HEK293 (cell line): ENCODE data around the gene PMAIP1.
A peak's percentile ranks its signal among the peaks of the same experiment; 100 is the strongest.

Experiments used
- CTCF ChIA-PET: fragments of 350-600 bp; formaldehyde crosslinking; extraction: SDS; loops from one replicate; lab custom pipeline; 2021; ENCODE audit warnings: antibody characterized with exemption; lab: Yijun Ruan, JAX
- POLR2A ChIA-PET: fragments of 300-600 bp; formaldehyde crosslinking; extraction: SDS; loops from one replicate; lab custom pipeline; 2020; ENCODE audit warnings: antibody characterized with exemption, inconsistent platforms; lab: Yijun Ruan, JAX
- H3K27ac ChIP-seq: fragments of 200-500 bp; sonication (Bioruptor generic); 2 replicates; pipeline ENCODE4 v1.5.1; 2014; ENCODE audit warnings: low read depth, low read length, control low read depth, inconsistent platforms; ENCODE audit errors: extremely low read depth
- H3K36me3 ChIP-seq, 2 experiments: fragments of 200-500 bp in 1 of 2; sonication (Bioruptor generic) in 1 of 2; 1 replicate in 1 of 2; 2 replicates in 1 of 2; pipeline ENCODE4 v1.5.1; 2014 to 2017; ENCODE audit warnings: inconsistent platforms in 2 of 2, low read length in 2 of 2; ENCODE audit not compliant: control insufficient read depth in 2 of 2, insufficient read depth in 1 of 2
- H3K4me1 ChIP-seq: fragments of 200-500 bp; sonication (Bioruptor generic); 2 replicates; pipeline ENCODE4 v1.5.1; 2014; ENCODE audit warnings: mild to moderate bottlenecking, low read length, inconsistent platforms; ENCODE audit not compliant: control insufficient read depth, insufficient read depth
- H3K4me3 ChIP-seq: 2 replicates; pipeline ENCODE4 v1.5.1; 2011; ENCODE audit warnings: low read depth, mild to moderate bottlenecking, control low read depth, low read length, moderate library complexity
- H3K9me3 ChIP-seq: fragments of 200-500 bp; sonication (Bioruptor generic); 2 replicates; pipeline ENCODE4 v1.5.1; 2014; ENCODE audit warnings: low read depth, low read length, inconsistent platforms; ENCODE audit not compliant: control insufficient read depth, insufficient read depth
- GLI2 ChIP-seq: fragments of 450-650 bp; formaldehyde crosslinking; IDR thresholded peaks from 2 replicates; pipeline ENCODE4; 2017; ENCODE audit warnings: missing biosample characterization, missing genetic modification characterization, low read depth, borderline replicate concordance
- GLIS1 ChIP-seq: fragments of 450-650 bp; formaldehyde crosslinking; IDR thresholded peaks from 2 replicates; pipeline ENCODE4 v1.5.1; 2016; ENCODE audit warnings: missing biosample characterization, missing genetic modification characterization
- MZF1 ChIP-seq: fragments of 450-650 bp; formaldehyde crosslinking; IDR thresholded peaks from 2 replicates; pipeline ENCODE4 v1.5.1; 2017; ENCODE audit warnings: missing biosample characterization, missing genetic modification characterization, borderline replicate concordance
- PRDM1 ChIP-seq: fragments of 450-650 bp; formaldehyde crosslinking; IDR thresholded peaks from 2 replicates; pipeline ENCODE4; 2016; ENCODE audit warnings: missing biosample characterization, missing genetic modification characterization
- SETDB1 ChIP-seq: IDR thresholded peaks from one replicate; pipeline ENCODE4 v1.6.1; 2017; ENCODE audit warnings: mild to moderate bottlenecking, low read length, moderate library complexity, mixed read lengths; ENCODE audit not compliant: insufficient read length
- SP3 ChIP-seq: fragments of 450-650 bp; formaldehyde crosslinking; IDR thresholded peaks from 2 replicates; pipeline ENCODE4 v1.5.1; 2016; ENCODE audit warnings: missing biosample characterization, missing genetic modification characterization
- TCF7L2 ChIP-seq: IDR thresholded peaks from 2 replicates; pipeline ENCODE4 v1.6.1; 2011; ENCODE audit warnings: low read depth, mild to moderate bottlenecking, inconsistent platforms, low read length, moderate library complexity, borderline replicate concordance
- ZFHX2 ChIP-seq: fragments of 450-650 bp; formaldehyde crosslinking; conservative IDR thresholded peaks from 2 replicates; pipeline ENCODE4 v1.5.1; 2016; ENCODE audit warnings: missing biosample characterization, missing genetic modification characterization
- ZNF10 ChIP-seq: fragments of 450-650 bp; formaldehyde crosslinking; IDR thresholded peaks from 2 replicates; pipeline ENCODE4 v1.5.1; 2017; ENCODE audit warnings: missing biosample characterization, missing genetic modification characterization
- ZNF121 ChIP-seq: fragments of 450-650 bp; formaldehyde crosslinking; IDR thresholded peaks from 2 replicates; pipeline ENCODE4 v1.5.1; 2016; ENCODE audit warnings: missing biosample characterization, missing genetic modification characterization
- ZNF16 ChIP-seq: fragments of 450-650 bp; formaldehyde crosslinking; IDR thresholded peaks from 2 replicates; pipeline ENCODE4 v1.5.1; 2016; ENCODE audit warnings: low read depth, missing biosample characterization, missing genetic modification characterization
- ZNF19 ChIP-seq: fragments of 450-650 bp; formaldehyde crosslinking; IDR thresholded peaks from 2 replicates; pipeline ENCODE4; 2016; ENCODE audit warnings: missing biosample characterization, missing genetic modification characterization, low read depth
- ZNF223 ChIP-seq: fragments of 450-650 bp; formaldehyde crosslinking; IDR thresholded peaks from 2 replicates; pipeline ENCODE4 v1.5.1; 2016; ENCODE audit warnings: missing biosample characterization, missing genetic modification characterization
- ZNF335 ChIP-seq: fragments of 450-650 bp; formaldehyde crosslinking; conservative IDR thresholded peaks from 2 replicates; pipeline ENCODE4 v1.5.1; 2016; ENCODE audit warnings: missing biosample characterization, missing genetic modification characterization
- ZNF350 ChIP-seq: fragments of 450-650 bp; formaldehyde crosslinking; IDR thresholded peaks from 2 replicates; pipeline ENCODE4 v1.5.0; 2017; ENCODE audit warnings: missing biosample characterization, mild to moderate bottlenecking, missing genetic modification characterization
- ZNF585B ChIP-seq: fragments of 450-650 bp; formaldehyde crosslinking; IDR thresholded peaks from 2 replicates; pipeline ENCODE4 v1.5.1; 2016; ENCODE audit warnings: missing biosample characterization, missing genetic modification characterization
- ZNF596 ChIP-seq: fragments of 450-650 bp; IDR thresholded peaks from 2 replicates; pipeline ENCODE4 v1.5.0; 2018; ENCODE audit warnings: missing biosample characterization, mild to moderate bottlenecking, missing genetic modification characterization, moderate library complexity
- ZNF624 ChIP-seq: fragments of 450-650 bp; formaldehyde crosslinking; IDR thresholded peaks from 2 replicates; pipeline ENCODE4 v1.5.1; 2017; ENCODE audit warnings: missing biosample characterization, missing genetic modification characterization
- ZNF626 ChIP-seq: fragments of 450-650 bp; sonication (Bioruptor Pico); formaldehyde crosslinking; IDR thresholded peaks from 2 replicates; pipeline ENCODE4 v1.5.1; 2018; ENCODE audit warnings: missing biosample characterization, missing genetic modification characterization, inconsistent platforms
- ZNF654 ChIP-seq: fragments of 450-650 bp; formaldehyde crosslinking; IDR thresholded peaks from 2 replicates; pipeline ENCODE4 v1.5.1; 2016; ENCODE audit warnings: low read depth, missing biosample characterization, missing genetic modification characterization
- ZNF660 ChIP-seq: fragments of 450-650 bp; IDR thresholded peaks from 2 replicates; pipeline ENCODE4 v1.5.1; 2018; ENCODE audit warnings: missing biosample characterization, mild to moderate bottlenecking, missing genetic modification characterization
- ZNF707 ChIP-seq: fragments of 450-650 bp; formaldehyde crosslinking; IDR thresholded peaks from 2 replicates; pipeline ENCODE4 v1.5.1; 2016; ENCODE audit warnings: missing biosample characterization, missing genetic modification characterization
- ZNF768 ChIP-seq: fragments of 450-650 bp; formaldehyde crosslinking; IDR thresholded peaks from 2 replicates; pipeline ENCODE4 v1.5.1; 2018; ENCODE audit warnings: missing biosample characterization, mild to moderate bottlenecking, missing genetic modification characterization
- ZNF785 ChIP-seq: fragments of 450-650 bp; formaldehyde crosslinking; IDR thresholded peaks from 2 replicates; pipeline ENCODE4 v1.5.1; 2016; ENCODE audit warnings: missing biosample characterization, missing genetic modification characterization
- ZSCAN30 ChIP-seq: fragments of 450-650 bp; IDR thresholded peaks from 2 replicates; pipeline ENCODE4 v1.5.1; 2018; ENCODE audit warnings: missing biosample characterization, mild to moderate bottlenecking, missing genetic modification characterization, moderate library complexity
- TF ChIP-seq, protein P1 (sequence below): fragments of 450-650 bp; formaldehyde crosslinking; IDR thresholded peaks from 2 replicates; pipeline ENCODE4; 2016; ENCODE audit warnings: missing biosample characterization, missing genetic modification characterization
- TF ChIP-seq, protein P2 (sequence below): fragments of 450-650 bp; formaldehyde crosslinking; IDR thresholded peaks from 2 replicates; pipeline ENCODE4 v1.5.1; 2016; ENCODE audit warnings: missing biosample characterization, missing genetic modification characterization
- TF ChIP-seq, protein P3 (sequence below): fragments of 450-650 bp; formaldehyde crosslinking; IDR thresholded peaks from 2 replicates; pipeline ENCODE4 v1.5.1; 2016; ENCODE audit warnings: missing biosample characterization, missing genetic modification characterization
- TF ChIP-seq, protein P4 (sequence below): fragments of 450-650 bp; formaldehyde crosslinking; IDR thresholded peaks from 2 replicates; pipeline ENCODE4 v1.5.1; 2017; ENCODE audit warnings: missing biosample characterization, missing genetic modification characterization
- TF ChIP-seq, protein P5 (sequence below): fragments of 450-650 bp; IDR thresholded peaks from 2 replicates; pipeline ENCODE4 v1.5.1; 2018; ENCODE audit warnings: missing biosample characterization, missing genetic modification characterization

Gene PMAIP1

DNA sequence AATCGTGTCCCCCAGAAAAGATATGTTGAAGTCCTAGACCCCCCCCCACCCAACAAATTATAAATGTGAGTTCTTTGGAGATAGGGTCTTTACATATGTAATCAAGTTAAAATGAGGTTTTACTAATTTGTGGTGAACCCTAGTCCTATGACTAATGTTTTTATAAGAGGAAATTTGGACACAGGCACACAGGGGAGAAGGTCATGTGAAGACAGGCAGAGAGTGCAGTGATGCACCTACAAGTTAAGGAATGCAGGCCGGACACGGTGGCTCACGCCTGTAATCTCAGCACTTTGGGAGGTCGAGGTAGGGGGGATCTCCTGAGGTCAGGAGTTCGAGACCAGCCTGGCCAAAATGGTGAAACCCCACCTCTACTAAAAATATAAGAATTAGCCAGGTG, 5.8 kb upstream of the PMAIP1 start (continued):
- TF ChIP-seq, protein P1, sequence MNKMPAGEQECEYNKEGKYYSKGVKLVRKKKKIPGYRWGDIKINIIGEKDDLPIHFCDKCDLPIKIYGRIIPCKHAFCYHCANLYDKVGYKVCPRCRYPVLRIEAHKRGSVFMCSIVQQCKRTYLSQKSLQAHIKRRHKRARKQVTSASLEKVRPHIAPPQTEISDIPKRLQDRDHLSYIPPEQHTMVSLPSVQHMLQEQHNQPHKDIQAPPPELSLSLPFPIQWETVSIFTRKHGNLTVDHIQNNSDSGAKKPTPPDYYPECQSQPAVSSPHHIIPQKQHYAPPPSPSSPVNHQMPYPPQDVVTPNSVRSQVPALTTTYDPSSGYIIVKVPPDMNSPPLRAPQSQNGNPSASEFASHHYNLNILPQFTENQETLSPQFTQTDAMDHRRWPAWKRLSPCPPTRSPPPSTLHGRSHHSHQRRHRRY = no peak
- no peak for TF ChIP-seq ZNF10 (tag by site-specific recombination)
- TF ChIP-seq, protein P2, sequence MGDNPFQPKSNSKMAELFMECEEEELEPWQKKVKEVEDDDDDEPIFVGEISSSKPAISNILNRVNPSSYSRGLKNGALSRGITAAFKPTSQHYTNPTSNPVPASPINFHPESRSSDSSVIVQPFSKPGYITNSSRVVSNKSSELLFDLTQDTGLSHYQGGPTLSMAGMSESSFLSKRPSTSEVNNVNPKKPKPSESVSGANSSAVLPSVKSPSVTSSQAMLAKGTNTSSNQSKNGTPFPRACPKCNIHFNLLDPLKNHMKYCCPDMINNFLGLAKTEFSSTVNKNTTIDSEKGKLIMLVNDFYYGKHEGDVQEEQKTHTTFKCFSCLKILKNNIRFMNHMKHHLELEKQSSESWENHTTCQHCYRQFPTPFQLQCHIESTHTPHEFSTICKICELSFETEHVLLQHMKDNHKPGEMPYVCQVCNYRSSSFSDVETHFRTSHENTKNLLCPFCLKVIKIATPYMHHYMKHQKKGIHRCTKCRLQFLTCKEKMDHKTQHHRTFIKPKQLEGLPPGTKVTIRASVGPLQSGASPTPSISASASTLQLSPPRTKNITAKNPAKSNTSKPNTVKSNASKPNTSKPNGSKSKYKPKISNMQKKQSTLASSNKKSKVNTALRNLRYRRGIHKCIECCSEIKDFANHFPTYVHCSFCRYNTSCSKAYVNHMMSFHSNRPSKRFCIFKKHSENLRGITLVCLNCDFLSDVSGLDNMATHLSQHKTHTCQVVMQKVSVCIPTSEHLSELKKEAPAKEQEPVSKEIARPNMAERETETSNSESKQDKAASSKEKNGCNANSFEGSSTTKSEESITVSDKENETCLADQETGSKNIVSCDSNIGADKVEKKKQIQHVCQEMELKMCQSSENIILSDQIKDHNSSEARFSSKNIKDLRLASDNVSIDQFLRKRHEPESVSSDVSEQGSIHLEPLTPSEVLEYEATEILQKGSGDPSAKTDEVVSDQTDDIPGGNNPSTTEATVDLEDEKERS (tag by site-specific recombination) = no peak

DNA sequence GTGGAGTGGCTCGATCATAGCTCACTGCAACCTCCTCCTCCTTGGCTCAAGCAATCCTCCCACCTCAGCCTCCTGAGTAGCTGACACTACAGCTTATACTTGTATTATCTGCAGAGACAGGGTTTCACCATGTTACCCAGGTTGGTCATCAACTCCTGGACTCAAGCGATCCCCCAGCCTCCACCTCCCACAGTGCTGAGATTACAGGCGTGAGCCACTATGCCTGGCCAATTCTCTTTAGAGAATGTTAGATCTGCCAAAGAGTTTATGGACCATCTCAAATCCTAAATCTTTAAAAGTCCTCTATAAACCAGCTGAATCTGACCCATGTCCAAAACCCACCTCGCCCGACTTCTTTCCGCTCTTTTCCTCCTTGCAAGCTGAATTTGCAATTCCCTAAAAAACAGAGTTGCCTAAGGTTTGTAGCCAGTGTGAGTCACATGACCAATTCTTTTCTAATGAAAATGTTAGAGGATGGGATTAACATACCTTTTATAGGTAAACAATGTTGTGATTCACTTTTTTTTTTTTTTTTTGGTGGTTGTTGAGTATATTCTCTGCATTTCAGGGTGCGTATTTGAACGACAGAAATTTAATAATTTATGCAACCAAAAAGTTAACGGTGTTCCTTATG, 2.4 kb upstream of the PMAIP1 start:
- peaks cover 8 to 22% of the 10 kb centered on the region in 2 experiments; a peak in 2 of 3 replicates for H3K36me3 ChIP-seq
- no peak overlapping the region for H3K4me3 ChIP-seq
- H3K27ac ChIP-seq = no peak overlapping the region
- peaks cover 15% of the 10 kb centered on the region for H3K4me1 ChIP-seq
- POLR2A ChIA-PET = interaction anchor here (0.6 to 1.1 kb wide), 4 partner anchors 9 to 884 kb away, joined by 3 to 6 read pairs (median 4); no protein-coding TSS in a partner anchor
- no peaks in the 10 kb centered on the region for H3K9me3 ChIP-seq
- CTCF ChIA-PET = interaction anchor here (0.6 to 1.1 kb wide), 3 partner anchors 59 to 360 kb away, joined by 3 to 9 read pairs (median 5); no protein-coding TSS in a partner anchor
- TF ChIP-seq TCF7L2 (no peak), ZNF335 (tag by site-specific recombination) (peak; percentile 10; the same call in 1 of the 2 replicates), SETDB1 (no peak), MZF1 (no peak), ZSCAN30 (tag by site-specific recombination) (no peak), ZNF624 (tag by site-specific recombination) (no peak), ZNF121 (tag by site-specific recombination) (no peak), ZNF660 (tag by site-specific recombination) (no peak), PRDM1 (tag by site-specific recombination) (no peak), ZNF768 (tag by site-specific recombination) (no peak), ZNF223 (tag by site-specific recombination) (no peak), ZNF16 (tag by site-specific recombination) (no peak), ZNF654 (tag by site-specific recombination) (no peak), GLIS1 (tag by site-specific recombination) (peak; percentile 81), SP3 (no peak), ZNF707 (tag by site-specific recombination) (no peak), ZFHX2 (tag by site-specific recombination) (peak; percentile 16; the same call in 1 of the 2 replicates), GLI2 (tag by site-specific recombination) (no peak), ZNF626 (tag by site-specific recombination) (no peak), ZNF785 (tag by site-specific recombination) (no peak), ZNF585B (tag by site-specific recombination) (no peak), ZNF350 (tag by site-specific recombination) (no peak), ZNF19 (no peak), ZNF596 (tag by site-specific recombination) (no peak)
- TF ChIP-seq, protein P3, sequence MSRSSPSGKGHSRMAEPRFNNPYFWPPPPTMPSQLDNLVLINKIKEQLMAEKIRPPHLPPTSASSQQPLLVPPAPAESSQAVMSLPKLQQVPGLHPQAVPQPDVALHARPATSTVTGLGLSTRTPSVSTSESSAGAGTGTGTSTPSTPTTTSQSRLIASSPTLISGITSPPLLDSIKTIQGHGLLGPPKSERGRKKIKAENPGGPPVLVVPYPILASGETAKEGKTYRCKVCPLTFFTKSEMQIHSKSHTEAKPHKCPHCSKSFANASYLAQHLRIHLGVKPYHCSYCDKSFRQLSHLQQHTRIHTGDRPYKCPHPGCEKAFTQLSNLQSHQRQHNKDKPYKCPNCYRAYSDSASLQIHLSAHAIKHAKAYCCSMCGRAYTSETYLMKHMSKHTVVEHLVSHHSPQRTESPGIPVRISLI (tag by site-specific recombination) = no peak
- TF ChIP-seq, protein P4, sequence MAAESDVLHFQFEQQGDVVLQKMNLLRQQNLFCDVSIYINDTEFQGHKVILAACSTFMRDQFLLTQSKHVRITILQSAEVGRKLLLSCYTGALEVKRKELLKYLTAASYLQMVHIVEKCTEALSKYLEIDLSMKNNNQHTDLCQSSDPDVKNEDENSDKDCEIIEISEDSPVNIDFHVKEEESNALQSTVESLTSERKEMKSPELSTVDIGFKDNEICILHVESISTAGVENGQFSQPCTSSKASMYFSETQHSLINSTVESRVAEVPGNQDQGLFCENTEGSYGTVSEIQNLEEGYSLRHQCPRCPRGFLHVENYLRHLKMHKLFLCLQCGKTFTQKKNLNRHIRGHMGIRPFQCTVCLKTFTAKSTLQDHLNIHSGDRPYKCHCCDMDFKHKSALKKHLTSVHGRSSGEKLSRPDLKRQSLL (tag by site-specific recombination) = peak; percentile 83; the same call in 1 of the 2 replicates
- TF ChIP-seq, protein P5, sequence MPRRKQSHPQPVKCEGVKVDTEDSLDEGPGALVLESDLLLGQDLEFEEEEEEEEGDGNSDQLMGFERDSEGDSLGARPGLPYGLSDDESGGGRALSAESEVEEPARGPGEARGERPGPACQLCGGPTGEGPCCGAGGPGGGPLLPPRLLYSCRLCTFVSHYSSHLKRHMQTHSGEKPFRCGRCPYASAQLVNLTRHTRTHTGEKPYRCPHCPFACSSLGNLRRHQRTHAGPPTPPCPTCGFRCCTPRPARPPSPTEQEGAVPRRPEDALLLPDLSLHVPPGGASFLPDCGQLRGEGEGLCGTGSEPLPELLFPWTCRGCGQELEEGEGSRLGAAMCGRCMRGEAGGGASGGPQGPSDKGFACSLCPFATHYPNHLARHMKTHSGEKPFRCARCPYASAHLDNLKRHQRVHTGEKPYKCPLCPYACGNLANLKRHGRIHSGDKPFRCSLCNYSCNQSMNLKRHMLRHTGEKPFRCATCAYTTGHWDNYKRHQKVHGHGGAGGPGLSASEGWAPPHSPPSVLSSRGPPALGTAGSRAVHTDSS (tag by site-specific recombination) = no peak
